UCSD-AML1 (cell line): ENCODE results near the gene PRRT3.
"Not testable (repeated sequence)": the region's sequence is repeated elsewhere in the genome, so short reads cannot be mapped to it uniquely, and the experiment has no call there.

Source experiments
- DNase-seq: peaks from one replicate; lab custom pipeline; 2025; ENCODE audit not compliant: unreplicated experiment; lab: John Stamatoyannopoulos, UW

Gene PRRT3

DNA sequence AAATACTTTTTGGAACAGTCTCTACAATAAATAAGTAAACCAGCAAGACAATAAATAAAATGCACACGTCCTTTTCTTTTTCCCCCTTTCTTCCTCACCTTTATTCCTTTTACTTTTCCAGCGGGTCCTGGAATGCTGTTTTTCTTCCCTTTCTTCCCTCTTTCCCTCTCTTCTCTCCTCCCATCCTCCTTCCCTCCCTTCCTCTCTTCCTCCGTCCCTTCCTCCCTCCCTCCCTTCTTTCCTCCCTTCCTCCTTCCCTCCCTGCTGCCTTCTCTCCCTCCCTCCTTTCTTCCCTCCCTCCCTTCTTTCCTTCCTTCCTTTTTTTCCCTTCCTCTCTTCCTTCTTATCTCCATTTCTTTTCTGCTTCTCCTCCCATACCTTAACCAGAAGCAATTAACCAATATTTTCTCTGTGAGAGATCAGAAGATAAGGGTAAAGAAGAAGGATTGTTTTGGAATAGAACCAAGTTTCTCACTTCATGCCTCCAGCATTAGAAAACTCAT is 52.9 kb downstream of the PRRT3 start:
- no peak for DNase-seq

DNA sequence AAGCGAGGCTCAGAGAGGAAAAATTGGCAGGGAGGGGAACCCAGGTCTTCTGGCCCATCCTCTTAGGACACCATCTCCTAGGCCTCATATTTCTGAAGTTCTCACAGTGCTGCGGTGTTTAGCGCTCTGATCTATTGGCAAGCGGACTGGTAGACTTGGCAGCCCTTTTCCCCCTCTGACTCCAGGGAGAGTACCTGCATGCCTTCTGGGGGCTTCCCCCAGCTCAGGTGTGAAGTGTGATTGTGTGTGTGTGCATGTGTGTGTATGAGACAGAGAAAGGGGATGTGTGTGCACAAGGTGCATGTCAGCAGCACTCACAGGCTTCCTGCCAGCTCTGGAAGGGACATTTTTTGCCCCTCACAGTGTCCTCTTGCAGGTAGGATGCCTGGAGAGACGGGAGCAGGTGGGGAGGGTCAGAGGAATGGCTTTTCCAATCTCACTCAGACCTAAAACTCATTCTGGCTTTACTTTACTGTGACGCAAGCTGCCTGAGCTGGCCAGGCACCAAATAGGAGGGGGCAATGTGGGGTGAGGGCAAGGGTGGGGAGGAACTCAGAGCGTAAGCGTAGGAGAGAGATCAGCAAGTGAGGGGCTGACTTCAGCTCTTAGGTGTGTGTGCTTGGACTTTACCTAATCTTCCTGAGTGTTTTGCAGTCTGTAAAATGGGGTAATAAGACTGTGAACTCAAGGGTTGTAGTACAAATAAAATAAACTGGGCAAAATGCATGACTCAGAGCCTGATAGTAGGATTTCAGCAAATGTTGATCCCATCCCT is 53.6 kb downstream of the PRRT3 start:
- DNase-seq, result peak; percentile 23

GRCh38 chr3:9897408-9898372 is 54.5 kb downstream of the PRRT3 start:
- DNase-seq, result peak; percentile 31

DNA sequence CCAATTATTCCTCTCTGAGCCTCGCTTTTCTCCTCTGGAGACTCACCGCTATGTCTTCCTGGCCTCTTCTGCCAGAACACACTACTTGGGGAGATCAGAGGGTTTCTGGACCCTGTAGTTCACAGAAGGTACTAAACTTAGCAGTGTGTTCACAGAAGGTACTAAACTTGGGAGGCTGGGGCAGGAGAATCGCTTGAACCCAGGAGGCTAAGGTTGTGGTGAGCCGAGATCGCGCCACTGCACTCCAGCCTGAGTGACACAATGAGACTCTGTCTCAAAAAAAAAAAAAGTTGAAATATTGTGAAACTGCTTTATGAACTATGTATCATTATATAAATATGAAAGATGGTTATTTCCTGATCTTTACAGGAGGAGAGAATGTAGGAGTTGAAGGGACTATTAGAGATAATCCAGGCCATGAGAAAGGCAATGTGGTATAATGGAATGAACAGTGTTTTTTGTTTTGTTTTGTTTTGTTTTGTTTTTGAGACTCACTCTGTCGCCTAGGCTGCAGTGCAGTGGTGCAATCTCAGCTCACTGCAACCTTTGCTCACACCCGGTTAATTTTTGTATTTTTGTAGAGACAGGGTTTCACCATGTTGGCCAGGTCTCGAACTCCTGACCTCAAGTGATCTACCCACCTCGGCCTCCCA is 55.3 kb downstream of the PRRT3 start:
- DNase-seq, result not testable (repeated sequence)

GRCh38 chr3:9895715-9896114 is 56.5 kb downstream of the PRRT3 start:
- DNase-seq, result not testable (repeated sequence)
